Measurements from ENCODE around the gene PGGHG.

PGGHG gene

GRCh38 chr11:269146-269890 is 19.6 kb upstream of the PGGHG start:
- DNase-seq (ENCODE audit: low read depth in 2 of 2) = no peak

- no peak for DNase-seq (ENCODE audit: low read depth in 2 of 2)
These were observed 18.2 kb upstream of the PGGHG start for GRCh38 chr11:270451-271318.

GRCh38 chr11:271319-271715 is 17.6 kb upstream of the PGGHG start:
- DNase-seq (ENCODE audit: low read depth in 2 of 2) = no peak

- no peak for DNase-seq (ENCODE audit: low read depth in 2 of 2)
These were observed 16.6 kb upstream of the PGGHG start for GRCh38 chr11:272195-272930.

GRCh38 chr11:272931-273198 is 16.1 kb upstream of the PGGHG start:
- no peak for DNase-seq (ENCODE audit: low read depth in 2 of 2)

GRCh38 chr11:276219-276618 is 12.7 kb upstream of the PGGHG start:
- no peak for DNase-seq (ENCODE audit: low read depth in 2 of 2)

- no peak for DNase-seq (ENCODE audit: low read depth in 2 of 2)
These were observed 10.7 kb upstream of the PGGHG start, which contains the start of gene NLRP6 for GRCh38 chr11:278001-278951. Gene NLRP6, plus strand, starts transcription at chr11:278407. Its CDS starts 163 bp downstream, at chr11:278570.

- DNase-seq (ENCODE audit: low read depth in 2 of 2) = no peak
These were observed 9.6 kb upstream of the PGGHG start for GRCh38 chr11:279040-279965.

GRCh38 chr11:279966-280705 is 8.8 kb upstream of the PGGHG start:
- DNase-seq (ENCODE audit: low read depth in 2 of 2) = no peak

GRCh38 chr11:280706-281485 is 8.0 kb upstream of the PGGHG start:
- no peak for DNase-seq (ENCODE audit: low read depth in 2 of 2)

- no peak for DNase-seq (ENCODE audit: low read depth in 2 of 2)
These were observed 7.3 kb upstream of the PGGHG start for GRCh38 chr11:281486-282161.

GRCh38 chr11:282171-282570 is 6.8 kb upstream of the PGGHG start:
- DNase-seq (ENCODE audit: low read depth in 2 of 2) = no peak

- DNase-seq (ENCODE audit: low read depth in 2 of 2) = no peak
These were observed 6.1 kb upstream of the PGGHG start for GRCh38 chr11:282630-283360.

- no peak for DNase-seq (ENCODE audit: low read depth in 2 of 2)
These were observed 5.4 kb upstream of the PGGHG start for GRCh38 chr11:283405-284104.

- DNase-seq (ENCODE audit: low read depth in 2 of 2) = no peak
These were observed 4.6 kb upstream of the PGGHG start for GRCh38 chr11:284105-285020.

Data from stimulated activated CD4-positive, alpha-beta T cell treated with anti-CD3 and anti-CD28 coated beads, Interleukin-1b, Interleukin-23, amount 100 ng/mL, for 1 hour (primary cell).